Measurements from ENCODE around the gene GRHPR.

GRHPR gene

DNA sequence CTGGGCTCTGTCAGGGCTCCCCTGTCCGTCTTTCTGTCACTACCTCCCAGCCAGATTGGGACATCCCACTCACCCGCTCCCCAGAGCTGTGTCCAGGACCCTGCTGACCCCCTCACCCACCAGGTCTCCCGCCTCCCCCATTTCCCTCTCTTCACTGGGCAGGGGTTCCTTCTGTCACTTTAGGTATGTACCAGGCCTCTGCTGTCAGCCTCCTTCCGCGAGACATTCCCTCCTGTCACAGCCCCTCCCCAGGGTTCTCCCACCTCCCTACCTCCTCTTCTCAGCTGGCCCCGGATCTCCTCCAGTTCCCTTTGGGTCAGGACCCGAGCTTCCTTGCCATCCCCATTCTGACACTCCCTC, 63.7 kb downstream of the GRHPR start:
- no peak for DNase-seq
